Panc1 (cell line): ENCODE results near the gene LRP1B. TPM values are rescaled to one million over a fixed set of nuclear protein-coding genes. Genes with fewer than 3 reads are reported as not detected.

Experiments used
- ATAC-seq: fragments of 200-7000 bp; cut with Tn5 transposase; 2 replicates; pipeline ENCODE4 v1.9.1; 2020; ENCODE audit warnings: mild to moderate bottlenecking, moderate library complexity
- BruUV-seq: library from RNA; stranded (reverse); fragments of 400-500 nt; replicated peaks from 2 replicates; lab custom pipeline; 2021; lab: Mats Ljungman, UMichigan
- CTCF ChIA-PET: fragments of 300-600 bp; sonication (Branson Sonifier 250); formaldehyde crosslinking; loops from one replicate; lab custom pipeline; 2022; ENCODE audit warnings: antibody characterized with exemption; lab: Charles Lee
- POLR2A ChIA-PET: fragments of 300-600 bp; sonication (Branson Sonifier 250); formaldehyde crosslinking; loops from one replicate; lab custom pipeline; 2022; ENCODE audit warnings: antibody characterized with exemption; lab: Charles Lee
- DNase-seq: peaks from one replicate; pipeline ENCODE4 v3.0.0-alpha.2; 2010; ENCODE audit warnings: low read depth, low spot score
- H3K27ac ChIP-seq: 2 replicates; pipeline ENCODE4 v1.5.1; 2011; ENCODE audit warnings: mild to moderate bottlenecking, low read length, inconsistent platforms
- H3K27me3 ChIP-seq: fragments of 200-500 bp; sonication (Bioruptor generic); 2 replicates; pipeline ENCODE4 v1.6.0; 2014; ENCODE audit warnings: low read length, inconsistent platforms; ENCODE audit not compliant: control insufficient read depth, insufficient read depth
- H3K36me3 ChIP-seq: fragments of 200-500 bp; sonication (Bioruptor generic); 2 replicates; pipeline ENCODE4 v1.5.1; 2014; ENCODE audit warnings: inconsistent platforms, mild to moderate bottlenecking, low read length, moderate library complexity; ENCODE audit not compliant: control insufficient read depth, insufficient read depth
- H3K4me1 ChIP-seq: 2 replicates; pipeline ENCODE4 v1.5.1; 2011; ENCODE audit warnings: inconsistent platforms, mild to moderate bottlenecking, low read length, moderate library complexity; ENCODE audit not compliant: control insufficient read depth, insufficient read depth
- H3K4me3 ChIP-seq, 2 experiments: 2 replicates each; pipeline ENCODE4 v1.5.1; 2011 to 2012; ENCODE audit warnings: low read depth in 2 of 2, low read length in 2 of 2, mild to moderate bottlenecking in 2 of 2, inconsistent platforms in 1 of 2, moderate library complexity in 1 of 2
- H3K9me3 ChIP-seq: fragments of 200-500 bp; sonication (Bioruptor generic); 2 replicates; pipeline ENCODE4 v1.5.1; 2014; ENCODE audit warnings: low read depth, mild to moderate bottlenecking, inconsistent platforms, low read length, moderate library complexity; ENCODE audit not compliant: control insufficient read depth, insufficient read depth
- CTCF ChIP-seq: fragments of 450-650 bp; IDR thresholded peaks from 2 replicates; pipeline ENCODE4 v1.5.1; 2017; ENCODE audit warnings: mild to moderate bottlenecking
- POLR2AphosphoS5 ChIP-seq: IDR thresholded peaks from 2 replicates; pipeline ENCODE4 v1.6.1; 2012; ENCODE audit warnings: mild to moderate bottlenecking, low read depth, low read length, moderate library complexity
- REST ChIP-seq, 2 experiments: IDR thresholded peaks; 2 replicates each; pipeline ENCODE4 v1.6.1; 2011 to 2012; ENCODE audit warnings: low read depth in 2 of 2, control low read depth in 1 of 2, low read length in 1 of 2, mild to moderate bottlenecking in 1 of 2, moderate library complexity in 1 of 2; ENCODE audit not compliant: insufficient read depth in 1 of 2
- SIN3A ChIP-seq: IDR thresholded peaks from 2 replicates; pipeline ENCODE4 v1.6.1; 2012; ENCODE audit warnings: low read depth, mild to moderate bottlenecking, low read length, moderate library complexity, borderline replicate concordance; ENCODE audit not compliant: insufficient read depth
- TCF7L2 ChIP-seq: IDR thresholded peaks from 2 replicates; pipeline ENCODE4 v1.6.1; 2011; ENCODE audit warnings: mild to moderate bottlenecking, low read depth, low read length, inconsistent platforms
- in situ Hi-C: cut with HindIII; loops from 2 replicates; pipeline ENCODE4 v1.10.0; 2016; ENCODE audit warnings: low sequenced_read_pairs, low pct_unique_long_range_greater_than_20kb
- intact Hi-C: fragments of 100-400 bp; cut with micrococcal nuclease; formaldehyde crosslinking; loops from one replicate; pipeline ENCODE4 v1.10.0; 2022; ENCODE audit not compliant: unreplicated experiment
- total RNA-seq: library from RNA; stranded (reverse); gene quantifications from one replicate; pipeline ENCODE4 v1.2.1, GENCODE V29; 2021; ENCODE audit not compliant: unreplicated experiment

Gene LRP1B
- total RNA-seq, 1 experiment from 2014 or later = 0.54 TPM

GRCh38 chr2:141316103-141316502 lies 814.7 kb downstream of the LRP1B start:
- POLR2A ChIA-PET = no interaction called here
- CTCF ChIA-PET = no interaction called here
- in situ Hi-C loops (no loop called here), intact Hi-C loops (no loop called here)
- no TSS peak for BruUV-seq
- Histone ChIP-seq H3K4me3 (no peak overlapping the region), H3K9me3 (no peaks in the 10 kb centered on the region), H3K27ac (no peak overlapping the region), H3K4me1 (no peaks in the 10 kb centered on the region), H3K36me3 (no peaks in the 10 kb centered on the region), H3K27me3 (no peaks in the 10 kb centered on the region)
- TF ChIP-seq SIN3A = no peak
- no peak for TF ChIP-seq TCF7L2
- no peak for TF ChIP-seq REST (IDR thresholded peaks at IDR 0.05; ENCODE audit: insufficient read depth in 1 of 2, low read depth in 2 of 2, low read length in 1 of 2)
- no peak for TF ChIP-seq POLR2AphosphoS5
- TF ChIP-seq CTCF = no peak
- ATAC-seq (no peak), DNase-seq (no peak)

- POLR2A ChIA-PET = no interaction called here
- in situ Hi-C loops = no loop called here
- no TSS peak for BruUV-seq
- Histone ChIP-seq H3K27me3 (no peaks in the 10 kb centered on the region), H3K4me3 (no peak overlapping the region), H3K9me3 (no peaks in the 10 kb centered on the region), H3K27ac (no peak overlapping the region), H3K4me1 (no peaks in the 10 kb centered on the region), H3K36me3 (no peaks in the 10 kb centered on the region)
- no peak for DNase-seq
- TF ChIP-seq CTCF (no peak), SIN3A (no peak), TCF7L2 (no peak), POLR2AphosphoS5 (no peak), REST (IDR thresholded peaks at IDR 0.05; ENCODE audit: insufficient read depth in 1 of 2, low read depth in 2 of 2, low read length in 1 of 2) (no peak)
- intact Hi-C loops = no loop called here
- ATAC-seq = no peak
- CTCF ChIA-PET = no interaction called here
Observed at GRCh38 chr2:141313972-141314371, 816.8 kb downstream of the LRP1B start.
